K562 (cell line): ENCODE results near the gene TPD52L2. TPM values are rescaled to one million over a fixed set of nuclear protein-coding genes. Genes with fewer than 3 reads are reported as not detected.
A peak's percentile ranks its signal among the peaks of the same experiment; 100 is the strongest.

Experiments used
- AFF1 ChIP-seq, 2 experiments: fragments of 450-650 bp; IDR thresholded peaks; 2 replicates each; pipeline ENCODE4 v1.6.1; 2018; ENCODE audit warnings: mild to moderate bottlenecking in 2 of 2, low read depth in 1 of 2; ENCODE audit not compliant: partially characterized antibody in 2 of 2
- CTCF ChIP-seq, 3 experiments: IDR thresholded peaks in 2 of 3; conservative IDR thresholded peaks in 1 of 3; 2 replicates each; pipeline ENCODE4 v1.5.1; 2011 to 2012; ENCODE audit warnings: low read length in 3 of 3, mild to moderate bottlenecking in 3 of 3, control low read depth in 2 of 3, improper control_type of control experiment in 1 of 3, inconsistent platforms in 1 of 3, low read depth in 1 of 3, mixed read lengths in 1 of 3, moderate library complexity in 1 of 3; ENCODE audit not compliant: insufficient read depth in 2 of 3
- KDM4B ChIP-seq, 2 experiments: fragments of 450-650 bp in 1 of 2; sonication (generic) in 1 of 2; IDR thresholded peaks; 2 replicates each; pipeline ENCODE4 v1.6.1; 2016 to 2017; ENCODE audit warnings: borderline replicate concordance in 2 of 2, antibody characterized with exemption in 1 of 2, low read depth in 1 of 2, mild to moderate bottlenecking in 1 of 2
- L3MBTL2 ChIP-seq: fragments of 450-650 bp; IDR thresholded peaks from 2 replicates; pipeline ENCODE4 v1.6.1; 2016; ENCODE audit warnings: mild to moderate bottlenecking, moderate library complexity
- MEIS2 ChIP-seq: fragments of 450-650 bp; IDR thresholded peaks from 2 replicates; pipeline ENCODE4 v1.6.1; 2014; ENCODE audit warnings: mild to moderate bottlenecking; ENCODE audit not compliant: partially characterized antibody
- NFIC ChIP-seq: fragments of 450-650 bp; IDR thresholded peaks from 2 replicates; pipeline ENCODE4 v1.6.1; 2017; ENCODE audit warnings: mild to moderate bottlenecking, inconsistent platforms
- PBX2 ChIP-seq, 2 experiments: IDR thresholded peaks in 1 of 2; conservative IDR thresholded peaks in 1 of 2; 2 replicates each; pipeline ENCODE4 v1.6.1; 2016; ENCODE audit warnings: low read depth in 2 of 2, mild to moderate bottlenecking in 1 of 2, missing compliant biosample characterization in 1 of 2, missing genetic modification characterization in 1 of 2, moderate library complexity in 1 of 2
- RCOR1 ChIP-seq, 2 experiments: IDR thresholded peaks; 2 replicates each; pipeline ENCODE4 v1.6.1; 2012; ENCODE audit warnings: low read depth in 2 of 2, low read length in 2 of 2, borderline replicate concordance in 1 of 2, improper control_type of control experiment in 1 of 2
- SMARCA4 ChIP-seq: fragments of 450-650 bp; IDR thresholded peaks from 2 replicates; pipeline ENCODE4 v1.6.1; 2016
- TOE1 ChIP-seq, 2 experiments: fragments of 450-650 bp in 1 of 2; sonication (generic) in 1 of 2; formaldehyde crosslinking in 1 of 2; IDR thresholded peaks; 2 replicates each; pipeline versions ENCODE4 v1.7.1 to v1.8.0; 2016 to 2022; ENCODE audit warnings: borderline replicate concordance in 2 of 2, mild to moderate bottlenecking in 2 of 2, antibody characterized with exemption in 1 of 2, inconsistent platforms in 1 of 2, low read depth in 1 of 2, missing genetic modification reagents in 1 of 2, moderate library complexity in 1 of 2
- TRIM28 ChIP-seq: fragments of 450-650 bp; IDR thresholded peaks from 2 replicates; pipeline ENCODE4 v1.6.1; 2017
- polyA plus RNA-seq, 8 experiments: library from polyadenylated mRNA; depleted of rRNA in 4 of 8; stranded (reverse) in 5 of 8; unstranded in 3 of 8; fragments of >200 nt; fragmentation: Nextera tagmentation in 2 of 8; fragmentation: Illumina TruSeq in 1 of 8; extraction: Ambion mirVana in 2 of 8; extraction: Trizol in 1 of 8; gene quantifications; 2 replicates each; pipeline versions ENCODE4 v1.2.1 to v1.2.3, GENCODE V29; 2011 to 2014; ENCODE audit warnings: inconsistent platforms in 1 of 8, missing spikeins in 1 of 8
- total RNA-seq, 7 experiments: library from RNA; depleted of rRNA in 6 of 7; stranded (reverse); fragments of >200 nt in 6 of 7; fragmentation: Illumina TruSeq in 2 of 7; extraction: Trizol in 2 of 7; gene quantifications; 2 replicates each; pipeline versions ENCODE4 v1.2.1 to v1.2.3, GENCODE V29; 2011 to 2021; ENCODE audit warnings: low replicate concordance in 1 of 7

Gene TPD52L2
- total and polyA plus RNA-seq, 9 of the 15 experiments (the other 6 are each of a cell fraction or from before 2014, with no cell fraction given) = 1.9 to 117 (median 74.6) TPM

DNA sequence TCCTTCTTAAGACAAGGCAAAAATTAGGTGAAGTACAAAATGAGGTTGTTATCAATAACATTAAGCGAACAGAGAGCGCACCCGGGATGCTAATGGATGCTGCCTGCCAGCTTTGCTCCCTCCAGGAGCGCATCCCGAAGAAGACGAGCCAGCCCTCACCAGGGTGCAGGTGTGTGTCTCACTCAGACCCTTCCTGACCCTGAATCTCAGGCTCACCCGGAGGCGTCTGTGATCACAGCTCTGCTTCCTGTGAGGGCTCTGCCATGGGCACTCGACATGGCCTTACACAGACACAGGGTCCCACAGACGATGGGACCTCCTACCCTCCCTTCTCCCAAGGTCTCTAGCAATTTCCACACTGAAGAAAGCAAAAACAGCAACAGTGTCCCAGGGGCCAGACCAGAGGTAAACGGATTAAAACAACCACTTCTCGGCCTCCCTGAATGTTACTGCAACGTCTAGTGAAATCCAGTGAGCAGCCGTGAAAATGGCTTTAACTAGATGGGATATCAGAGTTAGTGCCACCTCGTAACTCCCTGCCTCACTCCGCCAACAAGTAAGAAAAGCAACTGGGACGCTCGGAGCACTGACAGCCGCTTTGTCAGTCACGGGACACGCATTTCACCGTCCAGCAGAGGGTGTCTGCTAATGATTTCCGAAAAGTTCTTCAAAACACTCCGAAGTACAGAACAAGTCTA is 45.7 kb upstream of the TPD52L2 start (continued):
- TF ChIP-seq TOE1 (IDR thresholded peaks at IDR 0.05; ENCODE audit: borderline replicate concordance) (peak; percentile 84), TOE1 (CRISPR knock-in tag; IDR thresholded peaks at IDR 0.05; ENCODE audit: borderline replicate concordance, low read depth) (no peak), CTCF (IDR thresholded peaks at IDR 0.05 in 2 of 3, conservative IDR thresholded peaks at IDR 0.05 in 1 of 3; ENCODE audit: insufficient read depth in 2 of 3, low read depth in 1 of 3, low read length in 3 of 3) (peak; percentile 65 to 72 (median 68)), RCOR1 (IDR thresholded peaks at IDR 0.05; ENCODE audit: borderline replicate concordance in 1 of 2, low read depth in 2 of 2, low read length in 2 of 2) (0 out of 4 replicates have a peak, but pooled peaks of 1 of the 2 experiments have one; percentile 19), NFIC (no peak), KDM4B (IDR thresholded peaks at IDR 0.05; ENCODE audit: borderline replicate concordance in 2 of 2, low read depth in 1 of 2) (no peak), L3MBTL2 (0 out of 2 replicates have a peak, but pooled peaks have one; percentile 33), TRIM28 (0 out of 2 replicates have a peak, but pooled peaks have one; percentile 7), PBX2 (CRISPR knock-in tag; IDR thresholded peaks at IDR 0.05; ENCODE audit: low read depth) (no peak), PBX2 (tag; conservative IDR thresholded peaks at IDR 0.05; ENCODE audit: low read depth) (0 out of 2 replicates have a peak, but pooled peaks have one; percentile 29), MEIS2 (peak; percentile 48), AFF1 (IDR thresholded peaks at IDR 0.05; ENCODE audit: low read depth in 1 of 2, partially characterized antibody in 2 of 2) (peak in 1 of 2 experiments; percentile 58), SMARCA4 (0 out of 2 replicates have a peak, but pooled peaks have one; percentile 32)
